GM23248 (cell line): ENCODE measurements around the gene XIRP1.

Experiments
- EZH2 ChIP-seq: fragments of 200-600 bp; sonication (generic); IDR thresholded peaks from 2 replicates; pipeline ENCODE4 v1.6.1; 2018; ENCODE audit warnings: antibody characterized with exemption, mild to moderate bottlenecking; ENCODE audit not compliant: insufficient read depth, poor library complexity, severe bottlenecking
- EZH2phosphoT487 ChIP-seq: fragments of 200-600 bp; sonication (generic); IDR thresholded peaks from 2 replicates; pipeline ENCODE4 v1.6.1; 2018; ENCODE audit warnings: antibody characterized with exemption, moderate library complexity, mild to moderate bottlenecking, low read depth; ENCODE audit not compliant: insufficient read depth

DNA sequence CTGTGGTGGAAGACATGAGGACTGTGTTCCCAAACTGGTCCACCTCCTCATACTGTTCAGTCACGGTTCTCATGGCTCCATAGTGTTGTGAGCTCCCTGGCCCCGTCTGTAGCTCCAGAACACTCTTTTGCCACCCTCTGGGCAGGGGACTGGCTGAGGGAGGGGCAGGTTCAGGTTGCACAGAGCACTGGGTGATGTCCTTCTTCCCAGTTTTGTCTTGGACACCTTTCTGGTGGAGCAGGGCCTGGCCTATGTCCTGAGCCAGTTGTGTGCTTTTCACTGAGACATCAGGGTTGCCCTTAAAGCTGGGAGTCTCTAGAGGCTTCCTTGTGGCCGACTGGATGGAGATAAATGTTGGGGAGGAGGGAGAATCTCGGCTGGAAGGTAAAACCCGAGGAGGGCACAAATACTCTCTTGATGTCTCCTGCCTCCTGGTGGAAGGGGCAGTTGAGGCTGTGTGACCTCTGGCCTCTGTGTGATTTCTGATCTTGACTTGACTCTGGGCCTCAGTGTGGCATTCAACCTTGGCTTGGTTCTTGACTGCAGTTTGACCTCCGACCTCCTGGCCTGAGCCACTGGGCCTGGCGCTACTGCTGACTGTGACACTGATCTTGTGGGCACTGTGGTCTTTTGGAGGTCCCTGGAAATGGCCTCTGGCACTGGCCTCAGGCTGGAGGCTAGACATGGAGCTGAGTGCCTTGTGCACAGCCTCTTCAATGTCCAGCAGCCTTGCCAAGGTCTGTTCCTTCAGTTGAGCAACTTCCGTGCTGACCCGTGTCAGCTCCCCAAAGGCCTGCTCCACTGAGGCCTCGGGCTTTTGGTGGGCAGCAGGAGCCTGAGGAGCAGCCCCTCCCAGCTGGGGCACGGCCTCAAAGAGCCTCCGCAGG is 8.1 kb downstream of the XIRP1 start:
- TF ChIP-seq EZH2phosphoT487 = no peak
- no peak for TF ChIP-seq EZH2
